ENCODE results near the gene PMPCA. TPM values are rescaled to one million over a fixed set of nuclear protein-coding genes. Genes with fewer than 3 reads are reported as not detected.

Gene PMPCA
- total and polyA plus RNA-seq, 2 experiments from 2014 or later: 61.3 to 88.2 TPM

GRCh38 chr9:136416914-136417313 lies 6.5 kb downstream of the PMPCA start:
- Histone ChIP-seq H3K4me3 (no peak overlapping the region), H4K20me1 (replicated peaks; ENCODE audit: insufficient read depth) (peaks cover 8% of the 10 kb centered on the region), H3K4me1 (ENCODE audit: insufficient read depth) (no peaks in the 10 kb centered on the region; the same call in 1 of the 2 replicates), H3K4me2 (no peak overlapping the region), H3K79me2 (replicated peaks; ENCODE audit: insufficient read depth) (peaks cover 30% of the 10 kb centered on the region), H3K27ac (ENCODE audit: low read depth) (no peak overlapping the region), H3K36me3 (ENCODE audit: insufficient read depth) (peaks cover 28% of the 10 kb centered on the region), H2AFZ (no peak overlapping the region), H3K27me3 (ENCODE audit: insufficient read depth) (no peaks in the 10 kb centered on the region), H3F3A (replicated peaks; ENCODE audit: low read depth) (peaks cover 10% of the 10 kb centered on the region; the same call in 1 of the 2 replicates), H3K9me2 (ENCODE audit: insufficient read depth) (no peaks in the 10 kb centered on the region)
- no peak overlapping the region for H3K27ac Mint-ChIP-seq
- ATAC-seq (no peak), DNase-seq (ENCODE audit: low spot score) (no peak)
- H3K9me3 Mint-ChIP-seq: no peaks in the 10 kb centered on the region
- no peaks in the 10 kb centered on the region; the same call in 2 of the 3 replicates for H3K4me1 Mint-ChIP-seq
- no peak overlapping the region for H3K4me3 Mint-ChIP-seq
- no peak for TF ChIP-seq ZNF462 (CRISPR knock-in tag; IDR thresholded peaks at IDR 0.05)
- TF ChIP-seq EZH2phosphoT487 (IDR thresholded peaks at IDR 0.05; ENCODE audit: unreplicated experiment): peak; percentile 40
- H3K27me3 Mint-ChIP-seq (ENCODE audit: insufficient read depth, low read depth, poor library complexity): peaks cover 11% of the 10 kb centered on the region
- H3K36me3 Mint-ChIP-seq (ENCODE audit: low read depth): peaks cover 79% of the 10 kb centered on the region

- Mint-ChIP-seq H3K27ac (no peak overlapping the region), H3K9me3 (no peaks in the 10 kb centered on the region), H3K4me3 (no peak overlapping the region; the same call in 2 of the 3 replicates), H3K27me3 (ENCODE audit: insufficient read depth, low read depth, poor library complexity) (peaks cover 4% of the 10 kb centered on the region), H3K36me3 (ENCODE audit: low read depth) (peaks cover 75% of the 10 kb centered on the region), H3K4me1 (no peaks in the 10 kb centered on the region; the same call in 2 of the 3 replicates)
- DNase-seq (ENCODE audit: low spot score): no peak
- Histone ChIP-seq H4K20me1 (replicated peaks; ENCODE audit: insufficient read depth) (peaks cover 4% of the 10 kb centered on the region), H3K4me1 (ENCODE audit: insufficient read depth) (no peaks in the 10 kb centered on the region), H2AFZ (no peak overlapping the region), H3K79me2 (replicated peaks; ENCODE audit: insufficient read depth) (peaks cover 15% of the 10 kb centered on the region), H3F3A (replicated peaks; ENCODE audit: low read depth) (0 out of 2 replicates have a peak, but pooled peaks cover 7% of the 10 kb centered on the region), H3K27me3 (ENCODE audit: insufficient read depth) (no peaks in the 10 kb centered on the region), H3K4me3 (no peak overlapping the region), H3K4me2 (no peak overlapping the region), H3K27ac (ENCODE audit: low read depth) (no peak overlapping the region), H3K36me3 (ENCODE audit: insufficient read depth) (peaks cover 16% of the 10 kb centered on the region), H3K9me2 (ENCODE audit: insufficient read depth) (no peaks in the 10 kb centered on the region)
- TF ChIP-seq POLR2AphosphoS5 (IDR thresholded peaks at IDR 0.05; ENCODE audit: low read depth): no peak
- no peak for TF ChIP-seq STAT1 (IDR thresholded peaks at IDR 0.05; ENCODE audit: unreplicated experiment)
- ATAC-seq: no peak
Measured at GRCh38 chr9:136418182-136419091, 8.0 kb downstream of the PMPCA start.

All from GM23338 (cell line).